BJ (cell line): ENCODE data around the gene PPIP5K2. TPM values are rescaled to one million over a fixed set of nuclear protein-coding genes. Genes with fewer than 3 reads are reported as not detected.

Source experiments
- CTCF ChIA-PET: fragments of 350-600 bp; formaldehyde crosslinking; extraction: SDS; loops from one replicate; lab custom pipeline; 2021; ENCODE audit warnings: antibody characterized with exemption, inconsistent platforms; lab: Yijun Ruan, JAX
- POLR2A ChIA-PET: fragments of 300-600 bp; sonication (Branson Sonifier 250); formaldehyde crosslinking; extraction: SDS; loops from one replicate; lab custom pipeline; 2021; ENCODE audit warnings: antibody characterized with exemption; lab: Charles Lee
- DNase-seq: peaks from one replicate; pipeline ENCODE4 v3.0.0-alpha.2; 2011; ENCODE audit warnings: low read depth
- H3K27me3 ChIP-seq: 2 replicates; pipeline ENCODE4 v1.6.0; 2011; ENCODE audit warnings: low read length; ENCODE audit not compliant: control insufficient read depth, insufficient read depth
- H3K36me3 ChIP-seq: 2 replicates; pipeline ENCODE4 v1.5.1; 2011; ENCODE audit warnings: low read length; ENCODE audit not compliant: control insufficient read depth, insufficient read depth
- H3K4me3 ChIP-seq: 2 replicates; pipeline ENCODE4 v1.5.1; 2011; ENCODE audit warnings: low read depth, mild to moderate bottlenecking, control low read depth, low read length
- CTCF ChIP-seq: IDR thresholded peaks from 2 replicates; pipeline ENCODE4 v1.5.1; 2011; ENCODE audit warnings: low read depth, mild to moderate bottlenecking, control low read depth, inconsistent platforms, low read length, moderate library complexity; ENCODE audit not compliant: insufficient read depth
- polyA plus RNA-seq: library from polyadenylated mRNA; depleted of rRNA; stranded (reverse); fragments of >200 nt; gene quantifications from 2 replicates; pipeline ENCODE4 v1.2.3, GENCODE V29; 2011

PPIP5K2 gene
- polyA plus RNA-seq, 1 experiment: 33.6 TPM

DNA sequence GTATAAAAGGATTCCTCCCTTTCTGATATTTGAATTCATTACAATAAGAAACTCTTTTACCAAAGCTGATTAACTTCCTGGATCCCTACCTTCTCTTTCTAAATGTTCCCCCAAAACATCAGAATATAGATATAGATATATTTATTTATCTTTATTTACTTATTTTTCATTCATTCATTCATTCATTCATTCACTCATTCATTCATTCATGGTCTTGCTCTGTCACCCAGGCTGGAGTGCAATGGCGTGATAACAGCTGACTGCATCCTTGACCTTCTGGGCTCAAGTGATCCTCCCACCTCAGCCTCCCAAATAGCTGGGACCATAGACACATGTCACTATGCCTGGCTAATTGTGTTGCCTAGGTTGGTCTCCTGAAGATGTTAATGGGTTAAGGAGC, 30.8 kb upstream of the PPIP5K2 start:
- no peak for DNase-seq
- no peaks in the 10 kb centered on the region for H3K27me3 ChIP-seq
- no peak overlapping the region for H3K4me3 ChIP-seq
- no peak for TF ChIP-seq CTCF
- H3K36me3 ChIP-seq: no peaks in the 10 kb centered on the region; the same call in 1 of the 2 replicates
- ChIA-PET CTCF (interaction anchor here (0.9 kb wide), 1 partner anchor 14 kb away, joined by 3 read pairs; no protein-coding TSS in a partner anchor), POLR2A (no interaction called here)

DNA sequence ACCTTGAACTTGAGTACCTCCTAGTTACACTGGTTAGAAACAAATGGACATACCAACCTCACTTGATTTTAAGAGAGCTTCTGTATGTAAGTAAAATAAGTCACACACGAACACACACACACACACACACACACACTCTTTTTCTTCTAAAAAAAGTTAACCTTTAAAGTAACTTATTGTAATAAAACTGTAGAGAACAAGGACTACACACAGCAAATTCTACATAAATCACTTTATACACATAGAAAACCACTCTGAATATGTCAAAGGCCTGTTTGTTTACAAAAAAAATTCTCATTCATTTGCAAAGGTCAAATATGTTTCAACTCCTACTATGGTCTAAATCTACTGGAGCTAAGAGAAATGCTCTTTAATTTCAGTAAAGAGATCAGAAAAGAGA, 29.3 kb upstream of the PPIP5K2 start:
- CTCF ChIA-PET: no interaction called here

GRCh38 chr5:103092676-103093075, 27.4 kb upstream of the PPIP5K2 start:
- no peak for TF ChIP-seq CTCF
- ChIA-PET POLR2A (interaction anchor here (0.6 kb wide), 1 partner anchor 307 kb away, joined by 3 read pairs; no protein-coding TSS in a partner anchor), CTCF (no interaction called here)
- Histone ChIP-seq H3K27me3 (no peaks in the 10 kb centered on the region), H3K36me3 (no peaks in the 10 kb centered on the region), H3K4me3 (no peak overlapping the region)
- no peak for DNase-seq

More for the DNA sequence above, 29.3 kb upstream of the PPIP5K2 start:
- no peaks in the 10 kb centered on the region for H3K27me3 ChIP-seq
- no peak overlapping the region for H3K4me3 ChIP-seq
- H3K36me3 ChIP-seq: no peaks in the 10 kb centered on the region
- POLR2A ChIA-PET: no interaction called here
- no peak for TF ChIP-seq CTCF
- no peak for DNase-seq

DNA sequence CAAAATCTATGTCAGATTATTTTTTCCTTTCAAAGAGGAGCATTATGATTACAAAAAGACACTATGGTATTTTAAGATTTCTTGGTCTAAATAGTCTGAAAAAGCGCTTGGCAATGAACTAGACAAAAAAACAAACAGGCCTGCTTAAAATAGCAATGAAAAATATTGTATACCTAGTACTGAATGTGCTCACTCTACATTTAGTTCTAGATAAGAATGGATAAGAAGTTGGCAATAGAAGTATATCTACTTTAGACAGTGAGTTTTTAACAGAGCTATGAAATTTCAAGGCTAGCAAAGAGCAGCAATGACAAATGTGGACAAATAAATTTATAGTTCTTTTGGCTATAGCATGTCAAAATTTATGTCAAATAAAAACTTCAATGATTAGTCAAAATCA, 26.4 kb upstream of the PPIP5K2 start:
- POLR2A ChIA-PET: no interaction called here
- no peaks in the 10 kb centered on the region for H3K27me3 ChIP-seq
- DNase-seq: no peak
- no peak overlapping the region for H3K4me3 ChIP-seq
- no peak for TF ChIP-seq CTCF
- no peaks in the 10 kb centered on the region for H3K36me3 ChIP-seq
- CTCF ChIA-PET: no interaction called here

- no peak for DNase-seq
- no peak for TF ChIP-seq CTCF
- CTCF ChIA-PET: no interaction called here
- Histone ChIP-seq H3K4me3 (no peak overlapping the region), H3K36me3 (no peaks in the 10 kb centered on the region), H3K27me3 (no peaks in the 10 kb centered on the region)
- POLR2A ChIA-PET: no interaction called here
These were observed 25.4 kb upstream of the PPIP5K2 start for GRCh38 chr5:103094737-103095136.
